Keratinocyte (primary cell): ENCODE data around the gene KAT2B.

Experiments
- EZH2 ChIP-seq: IDR thresholded peaks from one replicate; pipeline ENCODE4 v1.6.1; 2012; ENCODE audit warnings: inconsistent platforms, mild to moderate bottlenecking, low read length, moderate library complexity
- TF ChIP-seq, protein P1 (sequence below), 3 experiments: IDR thresholded peaks in 1 of 3; conservative IDR thresholded peaks in 1 of 3; optimal IDR thresholded peaks in 1 of 3; 2 replicates in 2 of 3; 3 replicates in 1 of 3; pipeline versions ENCODE3 to v1.5.1; 2011; ENCODE audit warnings: low read length in 3 of 3, mild to moderate bottlenecking in 3 of 3, moderate library complexity in 2 of 3, control low read depth in 1 of 3, inconsistent platforms in 1 of 3; ENCODE audit not compliant: insufficient read depth in 2 of 3; ENCODE audit errors: extremely low read depth in 1 of 3

DNA sequence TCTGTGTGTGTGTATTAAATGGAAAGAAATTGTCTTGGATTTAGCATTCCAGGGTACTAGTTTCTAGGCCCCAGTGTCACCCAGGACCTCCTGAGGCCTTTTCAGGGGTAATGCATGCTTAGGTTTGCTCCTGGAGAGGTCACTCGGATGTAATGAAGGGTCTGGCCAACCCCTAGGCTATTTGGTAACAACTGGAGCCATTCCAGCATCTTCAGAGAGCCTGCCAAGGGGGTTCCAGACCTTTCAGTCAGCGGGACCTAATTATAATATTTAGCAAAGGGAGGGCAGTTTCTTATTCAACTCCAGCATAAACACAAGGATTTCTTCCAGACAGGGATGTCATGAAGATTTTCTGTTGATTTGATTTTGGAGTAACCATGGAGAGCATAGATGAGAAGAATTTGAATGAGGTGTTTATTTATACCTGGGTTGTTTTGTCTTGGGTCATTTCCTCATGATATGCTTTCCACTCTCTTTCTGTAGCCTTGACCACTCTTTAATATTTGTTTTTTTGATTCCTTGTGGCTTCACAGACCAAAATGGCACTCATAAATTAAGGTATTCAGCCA is 17.4 kb downstream of the KAT2B start:
- TF ChIP-seq, protein P1, sequence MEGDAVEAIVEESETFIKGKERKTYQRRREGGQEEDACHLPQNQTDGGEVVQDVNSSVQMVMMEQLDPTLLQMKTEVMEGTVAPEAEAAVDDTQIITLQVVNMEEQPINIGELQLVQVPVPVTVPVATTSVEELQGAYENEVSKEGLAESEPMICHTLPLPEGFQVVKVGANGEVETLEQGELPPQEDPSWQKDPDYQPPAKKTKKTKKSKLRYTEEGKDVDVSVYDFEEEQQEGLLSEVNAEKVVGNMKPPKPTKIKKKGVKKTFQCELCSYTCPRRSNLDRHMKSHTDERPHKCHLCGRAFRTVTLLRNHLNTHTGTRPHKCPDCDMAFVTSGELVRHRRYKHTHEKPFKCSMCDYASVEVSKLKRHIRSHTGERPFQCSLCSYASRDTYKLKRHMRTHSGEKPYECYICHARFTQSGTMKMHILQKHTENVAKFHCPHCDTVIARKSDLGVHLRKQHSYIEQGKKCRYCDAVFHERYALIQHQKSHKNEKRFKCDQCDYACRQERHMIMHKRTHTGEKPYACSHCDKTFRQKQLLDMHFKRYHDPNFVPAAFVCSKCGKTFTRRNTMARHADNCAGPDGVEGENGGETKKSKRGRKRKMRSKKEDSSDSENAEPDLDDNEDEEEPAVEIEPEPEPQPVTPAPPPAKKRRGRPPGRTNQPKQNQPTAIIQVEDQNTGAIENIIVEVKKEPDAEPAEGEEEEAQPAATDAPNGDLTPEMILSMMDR (optimal IDR thresholded peaks at IDR 0.05 in 1 of 3, IDR thresholded peaks at IDR 0.05 in 1 of 3, conservative IDR thresholded peaks at IDR 0.05 in 1 of 3; ENCODE audit: extremely low read depth in 1 of 3, insufficient read depth in 2 of 3, low read length in 3 of 3) = no peak
- no peak for TF ChIP-seq EZH2
